HEK293 (cell line): Measurements from ENCODE around the gene RNF166.
A peak's percentile ranks its signal among the peaks of the same experiment; 100 is the strongest.

Experiments
- CTCF ChIA-PET: fragments of 350-600 bp; formaldehyde crosslinking; extraction: SDS; loops from one replicate; lab custom pipeline; 2021; ENCODE audit warnings: antibody characterized with exemption; lab: Yijun Ruan, JAX
- POLR2A ChIA-PET: fragments of 300-600 bp; formaldehyde crosslinking; extraction: SDS; loops from one replicate; lab custom pipeline; 2020; ENCODE audit warnings: antibody characterized with exemption, inconsistent platforms; lab: Yijun Ruan, JAX
- H3K27ac ChIP-seq: fragments of 200-500 bp; sonication (Bioruptor generic); 2 replicates; pipeline ENCODE4 v1.5.1; 2014; ENCODE audit warnings: low read depth, low read length, control low read depth, inconsistent platforms; ENCODE audit errors: extremely low read depth
- H3K36me3 ChIP-seq, 2 experiments: fragments of 200-500 bp in 1 of 2; sonication (Bioruptor generic) in 1 of 2; 1 replicate in 1 of 2; 2 replicates in 1 of 2; pipeline ENCODE4 v1.5.1; 2014 to 2017; ENCODE audit warnings: inconsistent platforms in 2 of 2, low read length in 2 of 2; ENCODE audit not compliant: control insufficient read depth in 2 of 2, insufficient read depth in 1 of 2
- H3K4me1 ChIP-seq: fragments of 200-500 bp; sonication (Bioruptor generic); 2 replicates; pipeline ENCODE4 v1.5.1; 2014; ENCODE audit warnings: mild to moderate bottlenecking, low read length, inconsistent platforms; ENCODE audit not compliant: control insufficient read depth, insufficient read depth
- H3K4me3 ChIP-seq: 2 replicates; pipeline ENCODE4 v1.5.1; 2011; ENCODE audit warnings: low read depth, mild to moderate bottlenecking, control low read depth, low read length, moderate library complexity
- H3K9me3 ChIP-seq: fragments of 200-500 bp; sonication (Bioruptor generic); 2 replicates; pipeline ENCODE4 v1.5.1; 2014; ENCODE audit warnings: low read depth, low read length, inconsistent platforms; ENCODE audit not compliant: control insufficient read depth, insufficient read depth
- EGR2 ChIP-seq: fragments of 450-650 bp; formaldehyde crosslinking; IDR thresholded peaks from 2 replicates; pipeline ENCODE4 v1.5.1; 2016; ENCODE audit warnings: low read depth, missing biosample characterization, missing genetic modification characterization
- GLI4 ChIP-seq: fragments of 450-650 bp; formaldehyde crosslinking; IDR thresholded peaks from 2 replicates; pipeline ENCODE4 v1.5.1; 2016; ENCODE audit warnings: missing biosample characterization, missing genetic modification characterization
- PRDM1 ChIP-seq: fragments of 450-650 bp; formaldehyde crosslinking; IDR thresholded peaks from 2 replicates; pipeline ENCODE4; 2016; ENCODE audit warnings: missing biosample characterization, missing genetic modification characterization
- SETDB1 ChIP-seq: IDR thresholded peaks from one replicate; pipeline ENCODE4 v1.6.1; 2017; ENCODE audit warnings: mild to moderate bottlenecking, low read length, moderate library complexity, mixed read lengths; ENCODE audit not compliant: insufficient read length
- TCF7L2 ChIP-seq: IDR thresholded peaks from 2 replicates; pipeline ENCODE4 v1.6.1; 2011; ENCODE audit warnings: low read depth, mild to moderate bottlenecking, inconsistent platforms, low read length, moderate library complexity, borderline replicate concordance
- ZBTB1 ChIP-seq: fragments of 450-650 bp; formaldehyde crosslinking; IDR thresholded peaks from 2 replicates; pipeline ENCODE4 v1.5.1; 2016; ENCODE audit warnings: missing biosample characterization, missing genetic modification characterization
- ZFHX2 ChIP-seq: fragments of 450-650 bp; formaldehyde crosslinking; conservative IDR thresholded peaks from 2 replicates; pipeline ENCODE4 v1.5.1; 2016; ENCODE audit warnings: missing biosample characterization, missing genetic modification characterization
- ZFP3 ChIP-seq: fragments of 450-650 bp; formaldehyde crosslinking; IDR thresholded peaks from 2 replicates; pipeline ENCODE4 v1.5.1; 2016; ENCODE audit warnings: low read depth, missing biosample characterization, missing genetic modification characterization
- ZFP41 ChIP-seq: fragments of 450-650 bp; formaldehyde crosslinking; IDR thresholded peaks from 2 replicates; pipeline ENCODE4 v1.5.1; 2016; ENCODE audit warnings: missing biosample characterization, missing genetic modification characterization, borderline replicate concordance
- ZNF10 ChIP-seq: fragments of 450-650 bp; formaldehyde crosslinking; IDR thresholded peaks from 2 replicates; pipeline ENCODE4 v1.5.1; 2017; ENCODE audit warnings: missing biosample characterization, missing genetic modification characterization
- ZNF174 ChIP-seq: fragments of 450-650 bp; formaldehyde crosslinking; IDR thresholded peaks from 2 replicates; pipeline ENCODE4 v1.5.0; 2017; ENCODE audit warnings: missing biosample characterization, mild to moderate bottlenecking, missing genetic modification characterization
- ZNF266 ChIP-seq: fragments of 450-650 bp; formaldehyde crosslinking; IDR thresholded peaks from 2 replicates; pipeline ENCODE4 v1.5.1; 2016; ENCODE audit warnings: missing biosample characterization, missing genetic modification characterization, low read depth
- ZNF37A ChIP-seq: fragments of 450-650 bp; IDR thresholded peaks from 2 replicates; pipeline ENCODE4 v1.5.1; 2018; ENCODE audit warnings: missing biosample characterization, missing genetic modification characterization
- ZNF558 ChIP-seq: fragments of 450-650 bp; formaldehyde crosslinking; IDR thresholded peaks from 2 replicates; pipeline ENCODE4 v1.5.1; 2016; ENCODE audit warnings: missing biosample characterization, missing genetic modification characterization
- ZNF571 ChIP-seq: fragments of 450-650 bp; formaldehyde crosslinking; IDR thresholded peaks from 2 replicates; pipeline ENCODE4 v1.5.0; 2017; ENCODE audit warnings: missing biosample characterization, missing genetic modification characterization
- ZNF654 ChIP-seq: fragments of 450-650 bp; formaldehyde crosslinking; IDR thresholded peaks from 2 replicates; pipeline ENCODE4 v1.5.1; 2016; ENCODE audit warnings: low read depth, missing biosample characterization, missing genetic modification characterization
- ZNF660 ChIP-seq: fragments of 450-650 bp; IDR thresholded peaks from 2 replicates; pipeline ENCODE4 v1.5.1; 2018; ENCODE audit warnings: missing biosample characterization, mild to moderate bottlenecking, missing genetic modification characterization
- TF ChIP-seq, protein P1 (sequence below): fragments of 450-650 bp; formaldehyde crosslinking; conservative IDR thresholded peaks from 2 replicates; pipeline ENCODE4 v1.5.1; 2016; ENCODE audit warnings: low read depth, missing biosample characterization, missing genetic modification characterization
- TF ChIP-seq, protein P2 (sequence below): fragments of 450-650 bp; formaldehyde crosslinking; IDR thresholded peaks from 2 replicates; pipeline ENCODE4 v1.5.1; 2017; ENCODE audit warnings: missing biosample characterization, missing genetic modification characterization

Gene RNF166

DNA sequence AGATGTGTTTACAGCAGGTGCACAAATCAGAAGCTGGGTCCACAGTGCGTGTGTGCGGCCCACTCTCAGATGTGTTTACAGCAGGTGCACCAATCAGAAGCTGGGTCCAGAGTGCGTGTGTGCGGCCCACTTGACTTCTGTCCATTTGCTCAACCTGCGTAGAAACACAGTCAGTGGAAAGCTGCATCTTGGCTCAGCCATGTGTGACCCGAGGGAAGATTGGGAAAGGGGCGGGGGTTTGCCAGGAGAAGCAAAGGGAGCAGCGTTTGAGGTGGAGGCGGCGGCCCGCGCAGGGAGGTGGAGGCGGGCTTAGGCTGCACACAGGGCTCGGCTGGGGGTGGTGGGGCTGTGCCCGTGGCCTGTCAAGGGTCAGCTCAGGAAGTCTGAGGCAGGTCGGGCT lies 4.3 kb upstream of the RNF166 start:
- no peaks in the 10 kb centered on the region for H3K9me3 ChIP-seq
- H3K27ac ChIP-seq, result no peak overlapping the region
- peaks cover 0 to 43% of the 10 kb centered on the region in 2 experiments; a peak in 1 of 3 replicates for H3K36me3 ChIP-seq
- H3K4me3 ChIP-seq, result no peak overlapping the region
- POLR2A ChIA-PET, result no interaction called here
- no peaks in the 10 kb centered on the region for H3K4me1 ChIP-seq
- CTCF ChIA-PET, result interaction anchor here (0.8 kb wide), 1 partner anchor 27 kb away, joined by 3 read pairs; no protein-coding TSS in a partner anchor
- TF ChIP-seq EGR2 (tag by site-specific recombination) (peak; percentile 35; the same call in 1 of the 2 replicates), ZNF660 (tag by site-specific recombination) (no peak), ZNF571 (tag by site-specific recombination) (no peak), ZFHX2 (tag by site-specific recombination) (peak; percentile 39; the same call in 1 of the 2 replicates)

DNA sequence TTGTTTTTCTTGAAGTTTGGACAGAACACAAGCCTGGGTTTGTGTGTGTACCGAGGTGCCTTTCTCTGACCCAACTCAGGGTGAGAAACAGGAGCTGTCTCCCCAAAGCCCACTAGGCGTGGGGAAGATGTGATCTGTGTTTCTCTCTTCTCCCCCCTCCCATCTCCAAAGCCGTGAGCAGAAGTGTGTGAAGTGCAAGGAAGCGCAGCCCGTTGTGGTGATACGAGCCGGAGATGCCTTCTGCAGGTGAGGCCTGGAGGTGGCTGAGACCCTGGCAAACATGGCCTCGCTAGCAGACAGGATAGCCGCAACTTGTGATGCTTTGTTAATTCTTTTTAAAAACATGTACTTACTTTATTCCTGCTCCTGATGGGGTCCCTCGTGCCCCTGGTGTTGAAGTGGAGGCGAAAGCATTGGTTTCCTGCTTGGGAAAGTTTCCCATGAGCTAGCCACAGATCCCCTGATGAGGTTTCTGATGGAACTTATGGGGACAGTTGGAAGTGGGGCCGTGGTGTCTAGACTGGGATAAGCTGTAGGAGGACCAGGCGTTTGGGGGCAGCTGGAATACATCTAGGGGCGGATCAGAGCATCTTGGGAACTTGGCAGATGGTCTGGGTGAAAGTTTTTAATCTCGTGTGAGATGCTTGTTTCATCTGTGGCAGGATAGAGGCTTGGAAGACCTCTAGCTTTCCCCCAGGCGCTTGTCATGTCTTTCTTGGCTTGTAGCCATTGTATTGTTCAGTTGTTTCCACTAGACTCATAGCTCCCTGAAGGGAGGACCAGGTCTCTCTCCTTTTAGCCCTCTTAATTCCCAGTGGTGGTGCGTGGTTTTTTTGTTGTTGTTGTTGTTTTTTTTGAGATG lies 988 bp upstream of the RNF166 start:
- TF ChIP-seq ZNF10, result peak; percentile 93
- no peak for TF ChIP-seq ZNF266
- TF ChIP-seq GLI4 (tag by site-specific recombination), result no peak
- peak; percentile 14; the same call in 1 of the 2 replicates for TF ChIP-seq PRDM1 (tag by site-specific recombination)
- no peak for TF ChIP-seq ZNF654
- no peak for TF ChIP-seq SETDB1
- Histone ChIP-seq H3K36me3 (peaks cover 0 to 26% of the 10 kb centered on the region in 2 experiments; a peak in 1 of 3 replicates), H3K4me1 (no peaks in the 10 kb centered on the region), H3K9me3 (no peaks in the 10 kb centered on the region), H3K27ac (peak overlapping the region; percentile 70; the same call in 1 of the 2 replicates), H3K4me3 (peak overlapping the region; percentile 75)
- CTCF ChIA-PET, result interaction anchor here (0.6 to 1.6 kb wide), 2 partner anchors 30 to 130 kb away, joined by 5 to 6 read pairs; no protein-coding TSS in a partner anchor
- POLR2A ChIA-PET, result interaction anchor here (1.1 kb wide), 1 partner anchor 44 kb away, joined by 3 read pairs; the partner anchor contains the start of gene MVD

DNA sequence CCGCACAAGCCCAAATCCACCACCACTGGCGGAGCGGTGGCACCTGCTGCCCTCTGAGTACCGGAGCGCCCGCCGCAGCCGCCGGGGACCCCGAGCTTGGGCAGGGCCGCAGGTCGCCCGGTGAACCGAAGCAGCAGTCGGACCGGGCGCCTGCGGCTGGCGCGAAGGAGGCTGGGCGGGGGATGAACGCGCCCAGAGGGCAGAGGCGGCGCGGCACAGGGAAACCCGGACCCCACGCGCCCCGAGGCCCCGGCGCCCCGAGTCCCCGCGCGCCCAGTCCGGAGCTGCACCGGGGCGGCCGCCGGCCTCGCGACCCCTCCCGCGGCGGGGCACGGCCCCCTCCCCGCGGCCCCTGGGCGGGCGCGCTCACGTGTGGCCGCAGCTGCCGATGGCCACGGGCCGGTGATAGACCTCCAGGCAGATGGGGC lies 393 bp downstream of the RNF166 start:
- POLR2A ChIA-PET, result interaction anchor here (0.8 to 1.5 kb wide), 3 partner anchors 9 to 43 kb away, joined by 3 read pairs; partner anchors contain the start of gene MVD
- H3K36me3 ChIP-seq, result peaks cover 0 to 23% of the 10 kb centered on the region in 2 experiments; a peak in 1 of 3 replicates
- H3K4me1 ChIP-seq, result no peaks in the 10 kb centered on the region
- peak overlapping the region; percentile 75 for H3K4me3 ChIP-seq
- CTCF ChIA-PET, result interaction anchor here (1.6 kb wide), 1 partner anchor 31 kb away, joined by 6 read pairs; no protein-coding TSS in a partner anchor
- TF ChIP-seq ZBTB1 (tag by site-specific recombination), result no peak
- TF ChIP-seq, protein P1, sequence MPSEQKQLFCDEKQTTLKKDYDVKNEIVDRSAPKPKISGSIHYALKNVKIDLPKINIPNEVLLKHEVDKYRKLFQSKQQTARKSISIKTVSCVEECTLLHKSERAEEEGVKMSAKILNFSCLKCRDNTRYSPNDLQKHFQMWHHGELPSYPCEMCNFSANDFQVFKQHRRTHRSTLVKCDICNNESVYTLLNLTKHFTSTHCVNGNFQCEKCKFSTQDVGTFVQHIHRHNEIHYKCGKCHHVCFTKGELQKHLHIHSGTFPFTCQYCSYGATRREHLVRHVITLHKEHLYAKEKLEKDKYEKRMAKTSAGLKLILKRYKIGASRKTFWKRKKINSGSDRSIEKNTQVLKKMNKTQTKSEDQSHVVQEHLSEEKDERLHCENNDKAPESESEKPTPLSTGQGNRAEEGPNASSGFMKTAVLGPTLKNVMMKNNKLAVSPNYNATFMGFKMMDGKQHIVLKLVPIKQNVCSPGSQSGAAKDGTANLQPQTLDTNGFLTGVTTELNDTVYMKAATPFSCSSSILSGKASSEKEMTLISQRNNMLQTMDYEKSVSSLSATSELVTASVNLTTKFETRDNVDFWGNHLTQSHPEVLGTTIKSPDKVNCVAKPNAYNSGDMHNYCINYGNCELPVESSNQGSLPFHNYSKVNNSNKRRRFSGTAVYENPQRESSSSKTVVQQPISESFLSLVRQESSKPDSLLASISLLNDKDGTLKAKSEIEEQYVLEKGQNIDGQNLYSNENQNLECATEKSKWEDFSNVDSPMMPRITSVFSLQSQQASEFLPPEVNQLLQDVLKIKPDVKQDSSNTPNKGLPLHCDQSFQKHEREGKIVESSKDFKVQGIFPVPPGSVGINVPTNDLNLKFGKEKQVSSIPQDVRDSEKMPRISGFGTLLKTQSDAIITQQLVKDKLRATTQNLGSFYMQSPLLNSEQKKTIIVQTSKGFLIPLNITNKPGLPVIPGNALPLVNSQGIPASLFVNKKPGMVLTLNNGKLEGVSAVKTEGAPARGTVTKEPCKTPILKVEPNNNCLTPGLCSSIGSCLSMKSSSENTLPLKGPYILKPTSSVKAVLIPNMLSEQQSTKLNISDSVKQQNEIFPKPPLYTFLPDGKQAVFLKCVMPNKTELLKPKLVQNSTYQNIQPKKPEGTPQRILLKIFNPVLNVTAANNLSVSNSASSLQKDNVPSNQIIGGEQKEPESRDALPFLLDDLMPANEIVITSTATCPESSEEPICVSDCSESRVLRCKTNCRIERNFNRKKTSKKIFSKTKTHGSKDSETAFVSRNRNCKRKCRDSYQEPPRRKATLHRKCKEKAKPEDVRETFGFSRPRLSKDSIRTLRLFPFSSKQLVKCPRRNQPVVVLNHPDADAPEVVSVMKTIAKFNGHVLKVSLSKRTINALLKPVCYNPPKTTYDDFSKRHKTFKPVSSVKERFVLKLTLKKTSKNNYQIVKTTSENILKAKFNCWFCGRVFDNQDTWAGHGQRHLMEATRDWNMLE (tag by site-specific recombination), result no peak
- no peak for TF ChIP-seq ZFP41 (tag by site-specific recombination)
- TF ChIP-seq ZFP3 (tag by site-specific recombination), result no peak
- no peak for TF ChIP-seq ZNF174
- no peak for TF ChIP-seq TCF7L2
- TF ChIP-seq, protein P2, sequence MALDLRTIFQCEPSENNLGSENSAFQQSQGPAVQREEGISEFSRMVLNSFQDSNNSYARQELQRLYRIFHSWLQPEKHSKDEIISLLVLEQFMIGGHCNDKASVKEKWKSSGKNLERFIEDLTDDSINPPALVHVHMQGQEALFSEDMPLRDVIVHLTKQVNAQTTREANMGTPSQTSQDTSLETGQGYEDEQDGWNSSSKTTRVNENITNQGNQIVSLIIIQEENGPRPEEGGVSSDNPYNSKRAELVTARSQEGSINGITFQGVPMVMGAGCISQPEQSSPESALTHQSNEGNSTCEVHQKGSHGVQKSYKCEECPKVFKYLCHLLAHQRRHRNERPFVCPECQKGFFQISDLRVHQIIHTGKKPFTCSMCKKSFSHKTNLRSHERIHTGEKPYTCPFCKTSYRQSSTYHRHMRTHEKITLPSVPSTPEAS (tag by site-specific recombination), result no peak
- no peak for TF ChIP-seq ZNF37A
- no peak for TF ChIP-seq ZNF558 (tag by site-specific recombination)
- no peaks in the 10 kb centered on the region for H3K9me3 ChIP-seq
- H3K27ac ChIP-seq, result peak overlapping the region; percentile 70; the same call in 1 of the 2 replicates
